ENCODE results near the gene OXA1L.
"Not testable (repeated sequence)": the region's sequence is repeated elsewhere in the genome, so short reads cannot be mapped to it uniquely, and the experiment has no call there.

OXA1L gene

DNA sequence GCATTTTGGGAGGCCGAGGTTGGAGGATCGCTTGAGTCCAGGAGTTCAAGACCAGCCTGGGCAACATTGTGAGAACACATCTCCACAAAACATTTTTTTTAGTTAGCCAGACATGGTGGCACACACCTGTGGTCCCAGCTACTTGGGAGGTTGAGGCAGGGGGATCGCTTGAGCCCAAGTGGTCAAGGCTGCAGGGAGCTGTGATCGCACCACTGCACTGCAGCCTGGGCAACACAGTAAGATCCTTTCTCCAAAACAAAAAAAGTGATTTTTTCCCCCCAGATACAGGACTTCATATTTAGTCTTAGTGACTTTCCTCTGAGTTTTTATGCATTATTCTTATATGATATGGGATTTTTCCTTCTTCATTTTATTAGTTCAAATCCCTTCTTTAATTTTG is 20.2 kb downstream of the OXA1L start:
- TF ChIP-seq, protein P1, sequence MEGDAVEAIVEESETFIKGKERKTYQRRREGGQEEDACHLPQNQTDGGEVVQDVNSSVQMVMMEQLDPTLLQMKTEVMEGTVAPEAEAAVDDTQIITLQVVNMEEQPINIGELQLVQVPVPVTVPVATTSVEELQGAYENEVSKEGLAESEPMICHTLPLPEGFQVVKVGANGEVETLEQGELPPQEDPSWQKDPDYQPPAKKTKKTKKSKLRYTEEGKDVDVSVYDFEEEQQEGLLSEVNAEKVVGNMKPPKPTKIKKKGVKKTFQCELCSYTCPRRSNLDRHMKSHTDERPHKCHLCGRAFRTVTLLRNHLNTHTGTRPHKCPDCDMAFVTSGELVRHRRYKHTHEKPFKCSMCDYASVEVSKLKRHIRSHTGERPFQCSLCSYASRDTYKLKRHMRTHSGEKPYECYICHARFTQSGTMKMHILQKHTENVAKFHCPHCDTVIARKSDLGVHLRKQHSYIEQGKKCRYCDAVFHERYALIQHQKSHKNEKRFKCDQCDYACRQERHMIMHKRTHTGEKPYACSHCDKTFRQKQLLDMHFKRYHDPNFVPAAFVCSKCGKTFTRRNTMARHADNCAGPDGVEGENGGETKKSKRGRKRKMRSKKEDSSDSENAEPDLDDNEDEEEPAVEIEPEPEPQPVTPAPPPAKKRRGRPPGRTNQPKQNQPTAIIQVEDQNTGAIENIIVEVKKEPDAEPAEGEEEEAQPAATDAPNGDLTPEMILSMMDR (IDR thresholded peaks at IDR 0.05; ENCODE audit: borderline replicate concordance, control extremely low read depth, extremely low read depth, insufficient read depth, missing control alignments) = no peak
- in situ Hi-C loops (cut with MboI; ENCODE audit: low sequenced_read_pairs, unreplicated experiment) = no loop called here
- DNase-seq (ENCODE audit: low spot score) = no peak

DNA sequence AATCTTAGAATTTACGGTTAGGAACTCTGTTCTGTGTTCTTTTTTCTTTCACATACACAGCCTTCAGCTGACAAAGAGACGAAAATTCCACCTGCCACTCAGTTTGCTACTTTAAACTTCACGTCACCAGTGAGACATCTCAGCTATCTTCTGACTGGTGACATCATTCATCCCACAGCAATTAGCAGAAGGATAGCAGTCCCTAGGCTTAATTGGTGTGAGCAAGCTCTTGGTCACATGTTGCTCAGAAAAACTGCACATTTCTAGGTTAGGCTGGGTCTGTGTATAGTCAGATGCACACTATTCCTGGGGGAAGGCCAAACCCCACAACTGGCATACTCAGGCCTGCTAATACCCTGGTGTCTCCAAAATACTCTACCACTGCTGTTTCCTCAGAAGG is 24.8 kb downstream of the OXA1L start:
- no peak for DNase-seq (ENCODE audit: low spot score)
- TF ChIP-seq, protein P1 (IDR thresholded peaks at IDR 0.05; ENCODE audit: borderline replicate concordance, control extremely low read depth, extremely low read depth, insufficient read depth, missing control alignments) = no peak
- in situ Hi-C loops (cut with MboI; ENCODE audit: low sequenced_read_pairs, unreplicated experiment) = no loop called here

DNA sequence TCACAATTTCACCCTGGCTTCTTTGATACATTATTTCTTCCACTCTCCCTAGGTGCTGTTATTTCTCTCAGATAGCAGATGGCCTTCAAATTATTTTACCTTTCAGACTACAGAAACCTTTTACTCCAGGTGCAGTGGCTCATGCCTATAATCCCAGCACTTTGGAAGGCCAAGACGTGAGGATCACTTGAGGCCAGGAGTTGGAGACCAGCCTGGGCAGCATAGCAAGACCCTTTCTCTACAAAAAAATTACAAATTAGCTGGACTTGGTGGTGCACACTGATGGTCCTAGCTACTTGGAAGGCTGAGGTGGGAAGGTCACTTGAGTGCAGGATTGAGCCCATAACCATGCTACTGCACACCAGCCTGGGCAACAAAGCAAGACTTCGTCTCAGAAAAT is 25.7 kb downstream of the OXA1L start:
- in situ Hi-C loops (cut with MboI; ENCODE audit: low sequenced_read_pairs, unreplicated experiment) = no loop called here
- DNase-seq (ENCODE audit: low spot score) = no peak
- TF ChIP-seq, protein P1 (IDR thresholded peaks at IDR 0.05; ENCODE audit: borderline replicate concordance, control extremely low read depth, extremely low read depth, insufficient read depth, missing control alignments) = no peak

DNA sequence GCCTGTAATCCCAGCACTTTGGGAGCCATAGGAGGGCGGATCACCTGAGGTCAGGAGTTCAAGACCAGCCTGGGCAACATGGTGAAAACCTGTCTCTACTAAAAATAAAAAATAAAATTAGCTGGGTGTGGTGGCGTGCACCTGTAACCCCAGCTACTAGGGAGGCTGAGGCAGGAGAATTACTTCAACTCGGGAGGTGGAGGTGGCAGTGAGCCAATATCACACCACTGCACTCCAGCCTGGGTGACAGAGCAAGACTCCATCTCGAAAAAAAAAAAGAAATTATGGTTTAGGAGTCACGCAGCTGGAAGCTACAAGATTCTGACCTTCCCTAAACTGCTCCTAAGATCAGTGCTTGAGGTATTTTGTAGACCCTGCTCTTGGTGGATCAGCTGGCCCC is 27.1 kb downstream of the OXA1L start:
- in situ Hi-C loops (cut with MboI; ENCODE audit: low sequenced_read_pairs, unreplicated experiment); DNase-seq (ENCODE audit: low spot score): not testable (repeated sequence)

DNA sequence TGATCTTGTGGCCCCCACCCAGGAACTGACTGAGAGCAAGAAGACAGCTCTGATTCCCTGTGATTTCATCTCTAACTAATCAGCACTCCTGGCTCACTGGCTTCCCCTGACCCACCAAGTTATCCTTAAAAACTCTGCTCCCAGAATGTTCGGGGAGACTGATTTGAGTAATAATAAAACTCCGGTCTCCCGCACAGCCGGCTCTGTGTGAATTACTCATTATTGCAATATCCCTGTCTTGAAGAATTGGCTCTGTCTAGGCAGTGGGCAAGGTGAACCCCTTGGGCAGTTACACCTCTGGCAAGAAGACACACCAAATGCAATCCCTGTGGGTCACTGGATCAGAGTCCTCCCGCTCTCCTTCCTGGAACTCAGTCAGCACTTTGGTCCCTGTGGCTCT is 27.5 kb downstream of the OXA1L start:
- in situ Hi-C loops (cut with MboI; ENCODE audit: low sequenced_read_pairs, unreplicated experiment) = no loop called here
- TF ChIP-seq, protein P1 (IDR thresholded peaks at IDR 0.05; ENCODE audit: borderline replicate concordance, control extremely low read depth, extremely low read depth, insufficient read depth, missing control alignments) = no peak
- DNase-seq (ENCODE audit: low spot score) = no peak

DNA sequence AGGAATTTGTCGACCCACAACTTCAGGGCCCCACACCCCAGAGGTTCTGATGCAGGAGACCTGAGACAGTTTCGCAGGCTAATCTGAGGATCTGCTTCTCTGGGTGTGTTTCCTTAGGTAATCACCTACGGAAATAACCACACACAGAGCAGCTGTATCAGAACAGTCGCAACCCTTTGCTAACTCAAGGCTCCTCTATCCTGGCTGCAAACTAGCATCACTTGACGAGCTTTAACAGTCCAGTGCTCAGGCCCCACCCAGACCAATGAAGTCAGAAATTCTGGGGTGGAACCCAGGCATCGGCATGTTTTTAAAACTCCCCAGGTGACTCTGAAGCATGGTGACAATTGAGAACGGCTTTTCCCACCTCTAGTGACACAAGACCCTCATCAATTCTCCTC is 28.1 kb downstream of the OXA1L start:
- peak; percentile 66 for DNase-seq (ENCODE audit: low spot score)
- in situ Hi-C loops (cut with MboI; ENCODE audit: low sequenced_read_pairs, unreplicated experiment) = no loop called here
- TF ChIP-seq, protein P1 (IDR thresholded peaks at IDR 0.05; ENCODE audit: borderline replicate concordance, control extremely low read depth, extremely low read depth, insufficient read depth, missing control alignments) = no peak

DNA sequence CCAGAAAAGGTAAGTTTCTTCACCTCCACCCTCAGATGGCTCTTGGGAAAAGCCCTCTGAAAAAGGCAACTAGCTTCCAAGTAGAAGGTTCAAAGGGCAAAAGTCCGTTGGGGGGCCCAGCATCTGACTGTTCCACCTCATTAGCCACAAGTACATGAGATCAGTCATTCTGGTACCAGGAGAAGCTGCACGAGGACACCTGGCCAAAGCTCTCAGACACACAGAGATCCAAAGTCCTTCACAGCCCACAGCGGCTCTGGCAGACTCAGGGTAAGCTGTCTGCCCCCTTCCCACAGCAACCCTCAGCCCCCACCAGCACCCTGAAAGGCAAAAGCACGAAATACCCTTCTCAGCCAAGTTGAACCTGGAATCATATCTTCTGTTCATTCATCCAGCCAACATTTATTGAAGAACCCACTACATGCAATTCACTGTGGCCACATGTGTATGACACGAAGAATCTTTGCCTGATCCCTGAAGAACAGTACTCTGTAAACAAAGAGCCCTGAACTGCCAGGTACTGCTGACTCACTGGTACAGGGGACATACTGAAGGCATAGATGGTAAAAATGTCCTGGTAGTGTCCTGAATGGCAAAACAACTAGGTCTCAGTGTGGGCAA is 29.7 kb downstream of the OXA1L start:
- no peak for DNase-seq (ENCODE audit: low spot score)
- in situ Hi-C loops (cut with MboI; ENCODE audit: low sequenced_read_pairs, unreplicated experiment) = no loop called here
- TF ChIP-seq, protein P1 (IDR thresholded peaks at IDR 0.05; ENCODE audit: borderline replicate concordance, control extremely low read depth, extremely low read depth, insufficient read depth, missing control alignments) = no peak
